HepG2 (cell line): ENCODE measurements around the gene ETV3L. TPM values are rescaled to one million over a fixed set of nuclear protein-coding genes. Genes with fewer than 3 reads are reported as not detected.

Experiments
- ATAC-seq: fragments of 200-7000 bp; cut with Tn5 transposase; 3 replicates; pipeline ENCODE4 v1.9.1; 2020; ENCODE audit warnings: mild to moderate bottlenecking, moderate library complexity
- BruUV-seq: library from RNA; stranded (reverse); fragments of 400-500 nt; replicated peaks from 2 replicates; lab custom pipeline; 2021; lab: Mats Ljungman, UMichigan
- CTCF ChIA-PET: fragments of 300-600 bp; formaldehyde crosslinking; extraction: SDS; loops from one replicate; lab custom pipeline; 2021; ENCODE audit warnings: low total read pairs, inconsistent platforms, low intra/inter-chr PET ratio; lab: Yijun Ruan, JAX
- POLR2A ChIA-PET: fragments of 350-600 bp; sonication (Branson Sonifier 250); formaldehyde crosslinking; loops from one replicate; lab custom pipeline; 2020; ENCODE audit warnings: antibody characterized with exemption, inconsistent platforms; lab: Yijun Ruan, JAX
- DNase-seq: peaks from one replicate; pipeline ENCODE4 v3.0.0-alpha.2; 2015; ENCODE audit warnings: low spot score
- FAIRE-seq: peaks from 3 replicates; lab custom pipeline; 2011; peaks lifted over from hg19 to GRCh38; lab: Jason Lieb, UNC
- H2AFZ ChIP-seq: one replicate; pipeline ENCODE4 v1.6.1; 2011; ENCODE audit warnings: low read length, inconsistent platforms
- H3K27ac ChIP-seq: fragments of 300-600 bp; 3 replicates; pipeline ENCODE4 v1.8.0; 2011; ENCODE audit warnings: mixed run types, mild to moderate bottlenecking, mixed read lengths, low read length, inconsistent platforms; ENCODE audit not compliant: insufficient read depth; ENCODE audit errors: extremely low read length
- H3K27me3 ChIP-seq, 2 experiments: fragments of 200-600 bp in 1 of 2; 2 replicates in 1 of 2; 3 replicates in 1 of 2; pipeline versions ENCODE4 v1.6.0 to v1.8.0; 2011; ENCODE audit warnings: low read length in 2 of 2, mild to moderate bottlenecking in 2 of 2, moderate library complexity in 2 of 2, inconsistent platforms in 1 of 2; ENCODE audit not compliant: insufficient read depth in 2 of 2, control insufficient read depth in 1 of 2
- H3K36me3 ChIP-seq, 2 experiments: fragments of 200-600 bp in 1 of 2; replicated peaks in 1 of 2; 2 replicates in 1 of 2; 3 replicates in 1 of 2; pipeline versions ENCODE4 v1.5.1 to v1.8.0; 2011; ENCODE audit warnings: low read length in 2 of 2, inconsistent platforms in 1 of 2; ENCODE audit not compliant: insufficient read depth in 2 of 2, control insufficient read depth in 1 of 2
- H3K4me1 ChIP-seq: 2 replicates; pipeline ENCODE4 v1.5.1; 2012; ENCODE audit warnings: low read length, inconsistent platforms; ENCODE audit not compliant: insufficient read depth
- H3K4me2 ChIP-seq: 2 replicates; pipeline ENCODE4 v1.6.0; 2011; ENCODE audit warnings: low read depth, low read length, inconsistent platforms
- H3K4me3 ChIP-seq, 3 experiments: fragments of 200-600 bp in 1 of 3; sonication (generic), shearing (Covaris generic) in 1 of 3; replicated peaks in 1 of 3; 2 replicates each; pipeline ENCODE4 v1.5.1; 2011 to 2016; ENCODE audit warnings: low read length in 3 of 3, inconsistent platforms in 2 of 3, low read depth in 2 of 3, mild to moderate bottlenecking in 2 of 3, control low read depth in 1 of 3, mixed read lengths in 1 of 3; ENCODE audit not compliant: insufficient read depth in 1 of 3
- H3K79me2 ChIP-seq: one replicate; pipeline ENCODE4 v1.6.1; 2011; ENCODE audit warnings: low read length, inconsistent platforms; ENCODE audit not compliant: insufficient read depth
- H3K9ac ChIP-seq: 2 replicates; pipeline ENCODE4 v1.6.0; 2011; ENCODE audit warnings: mild to moderate bottlenecking, low read depth, low read length, inconsistent platforms; ENCODE audit not compliant: insufficient read depth
- H3K9me3 ChIP-seq: 2 replicates; pipeline ENCODE4 v1.5.1; 2012; ENCODE audit warnings: mild to moderate bottlenecking, low read length
- H4K20me1 ChIP-seq: 2 replicates; pipeline ENCODE4 v1.6.0; 2011; ENCODE audit warnings: inconsistent platforms, mild to moderate bottlenecking, low read length, moderate library complexity; ENCODE audit not compliant: insufficient read depth
- CREB1 ChIP-seq, 2 experiments: fragments of 450-650 bp in 1 of 2; IDR thresholded peaks; 2 replicates each; pipeline ENCODE4 v1.6.1; 2016 to 2017; ENCODE audit warnings: control low read depth in 1 of 2, mild to moderate bottlenecking in 1 of 2, missing compliant biosample characterization in 1 of 2, missing genetic modification characterization in 1 of 2
- DDIT3 ChIP-seq: sonication (generic); formaldehyde crosslinking; IDR thresholded peaks from 2 replicates; pipeline ENCODE4 v1.4.0; 2020; ENCODE audit warnings: mild to moderate bottlenecking, missing genetic modification reagents
- XBP1 ChIP-seq: sonication (generic); formaldehyde crosslinking; IDR thresholded peaks from 2 replicates; pipeline ENCODE4 v1.5.0; 2020; ENCODE audit warnings: missing genetic modification reagents
- ZNF20 ChIP-seq: sonication (generic); formaldehyde crosslinking; IDR thresholded peaks from 2 replicates; pipeline ENCODE4 v1.4.0; 2020; ENCODE audit warnings: mild to moderate bottlenecking, moderate library complexity, missing genetic modification reagents
- ZNF274 ChIP-seq: sonication (generic); formaldehyde crosslinking; IDR thresholded peaks from 2 replicates; pipeline ENCODE4 v1.5.1; 2020; ENCODE audit warnings: mild to moderate bottlenecking, missing genetic modification reagents
- WGBS: methylation state at CpG from one replicate; pipeline ENCODE4 v1.1.6; 2017; ENCODE audit warnings: low lambda C conversion rate; 5-methylcytosine and 5-hydroxymethylcytosine counted together
- in situ Hi-C: cut with HindIII; loops from 2 replicates; pipeline ENCODE4 v1.10.0; 2017; ENCODE audit warnings: low pct_unique_long_range_greater_than_20kb; ENCODE audit not compliant: extremely low pct_ligation_motif_present
- intact Hi-C: fragments of 100-400 bp; cut with micrococcal nuclease; formaldehyde crosslinking; loops from one replicate; pipeline ENCODE4 v1.10.0; 2022; ENCODE audit not compliant: unreplicated experiment
- polyA plus RNA-seq, 8 experiments: library from polyadenylated mRNA; depleted of rRNA in 3 of 8; stranded (reverse) in 7 of 8; unstranded in 1 of 8; fragments of >200 nt; fragmentation: Illumina TruSeq in 4 of 8; extraction: Trizol in 4 of 8; gene quantifications; 2 replicates each; pipeline versions ENCODE4 v1.2.1 to v1.2.3, GENCODE V29; 2011 to 2016; ENCODE audit warnings: low read depth in 4 of 8, missing spikeins in 1 of 8, mixed read lengths in 1 of 8; ENCODE audit not compliant: insufficient read depth in 1 of 8
- total RNA-seq, 5 experiments: library from RNA; depleted of rRNA; stranded (reverse); fragments of >200 nt; fragmentation: Illumina TruSeq; extraction: Trizol; gene quantifications; 2 replicates each; pipeline ENCODE4 v1.2.3, GENCODE V29; 2016; ENCODE audit warnings: low read depth in 1 of 5
- TF ChIP-seq, protein P1 (sequence below): sonication (generic); IDR thresholded peaks from 2 replicates; pipeline ENCODE4 v1.6.1; 2016; ENCODE audit warnings: low read depth, borderline replicate concordance

Gene ETV3L
- total and polyA plus RNA-seq, 2 of the 13 experiments (the other 11 are each of a cell fraction or from before 2014, with no cell fraction given), result not detected

DNA sequence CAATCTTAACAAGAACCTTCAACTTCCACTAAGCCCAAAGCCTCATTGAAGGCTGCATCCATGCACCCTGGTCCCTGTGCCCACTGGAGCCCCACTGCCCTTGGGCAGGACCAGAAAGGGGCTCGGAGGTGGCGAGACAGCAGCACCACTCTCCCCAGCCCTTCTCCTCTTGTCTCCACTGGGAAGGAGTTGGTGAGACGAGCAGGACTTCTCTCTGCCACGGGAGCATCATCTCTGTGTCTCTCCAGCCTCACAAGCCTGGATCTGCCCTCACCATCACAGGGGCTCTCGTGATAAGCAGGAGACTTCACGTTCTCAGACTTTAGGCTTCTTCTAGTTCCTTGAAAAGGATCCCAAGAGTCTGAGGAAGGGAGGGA is 7.2 kb upstream of the ETV3L start:
- Histone ChIP-seq H4K20me1 (no peaks in the 10 kb centered on the region), H3K9me3 (no peaks in the 10 kb centered on the region), H3K27me3 (peaks cover 11 to 62% of the 10 kb centered on the region in 2 experiments; a peak in 4 of 5 replicates), H3K4me2 (peak overlapping the region; percentile 36), H2AFZ (no peak overlapping the region), H3K27ac (no peak overlapping the region), H3K36me3 (no peaks in the 10 kb centered on the region), H3K9ac (no peak overlapping the region), H3K4me1 (no peaks in the 10 kb centered on the region), H3K4me3 (no peak overlapping the region), H3K79me2 (no peaks in the 10 kb centered on the region)
- 0% methylated on average over 3 of the region's 6 CpGs for WGBS
- TF ChIP-seq XBP1 (CRISPR knock-in tag) (no peak), ZNF20 (no peak)
- intact Hi-C loops, result no loop called here
- ChIA-PET CTCF (no interaction called here), POLR2A (no interaction called here)
- ATAC-seq (no peak; the same call in 2 of the 3 replicates), DNase-seq (no peak), FAIRE-seq (no peak)
- in situ Hi-C loops, result no loop called here
- BruUV-seq, result no TSS peak

DNA sequence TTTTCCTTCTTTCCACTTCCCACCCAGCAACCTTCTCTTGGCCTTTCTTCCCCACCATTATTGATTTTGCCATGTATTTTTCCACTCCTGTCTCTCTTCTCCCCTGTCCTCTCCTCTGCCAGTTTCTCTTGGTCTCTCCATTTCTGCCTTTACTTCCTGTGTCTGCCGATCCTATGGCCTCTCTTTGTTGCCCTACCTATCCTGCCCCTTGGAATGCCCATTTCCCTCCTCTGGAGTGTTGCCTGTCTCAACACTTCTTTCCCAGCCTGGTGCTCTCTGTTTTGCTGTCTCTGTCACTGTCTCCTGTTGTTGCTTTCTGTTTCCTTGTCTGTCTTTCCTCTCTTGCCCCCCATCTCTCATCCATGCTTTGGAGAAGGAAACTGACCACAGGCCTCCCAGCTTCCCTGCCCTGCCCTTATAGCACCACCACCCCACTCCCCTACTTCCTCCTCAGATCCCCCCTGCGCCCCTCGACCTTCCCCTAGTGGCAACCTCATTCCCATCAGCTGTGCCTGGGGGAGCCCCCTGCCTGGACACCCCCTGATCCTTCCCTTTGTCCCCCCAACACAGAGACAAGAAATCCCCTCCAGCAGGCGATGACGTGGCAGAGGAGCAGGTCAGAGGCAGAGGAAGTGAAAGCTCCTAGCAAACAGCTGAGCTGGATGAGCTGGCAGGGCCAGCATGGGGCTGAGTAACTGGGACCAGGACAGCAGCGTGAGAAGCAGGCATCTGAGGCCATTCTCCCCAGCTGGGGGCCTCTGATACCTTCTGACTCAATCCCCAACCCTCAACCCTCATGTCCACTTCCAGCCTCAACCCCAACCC is 6.6 kb upstream of the ETV3L start:
- FAIRE-seq, result no peak
- peak; percentile 61; the same call in 2 of the 3 replicates for ATAC-seq
- H3K27ac ChIP-seq, result no peak overlapping the region
- intact Hi-C loops (no loop called here), in situ Hi-C loops (no loop called here)
- peaks cover 11 to 57% of the 10 kb centered on the region in 2 experiments; a peak in 4 of 5 replicates for H3K27me3 ChIP-seq
- BruUV-seq, result no TSS peak
- no peaks in the 10 kb centered on the region for H3K9me3 ChIP-seq
- H3K79me2 ChIP-seq, result no peaks in the 10 kb centered on the region
- TF ChIP-seq ZNF274 (CRISPR knock-in tag) (no peak), DDIT3 (CRISPR knock-in tag) (no peak), CREB1 (IDR thresholded peaks at IDR 0.05) (peak; percentile 72), CREB1 (CRISPR knock-in tag; IDR thresholded peaks at IDR 0.05) (no peak)
- TF ChIP-seq, protein P1, sequence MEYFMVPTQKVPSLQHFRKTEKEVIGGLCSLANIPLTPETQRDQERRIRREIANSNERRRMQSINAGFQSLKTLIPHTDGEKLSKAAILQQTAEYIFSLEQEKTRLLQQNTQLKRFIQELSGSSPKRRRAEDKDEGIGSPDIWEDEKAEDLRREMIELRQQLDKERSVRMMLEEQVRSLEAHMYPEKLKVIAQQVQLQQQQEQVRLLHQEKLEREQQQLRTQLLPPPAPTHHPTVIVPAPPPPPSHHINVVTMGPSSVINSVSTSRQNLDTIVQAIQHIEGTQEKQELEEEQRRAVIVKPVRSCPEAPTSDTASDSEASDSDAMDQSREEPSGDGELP, result peak; percentile 58; the same call in 1 of the 2 replicates
- CTCF ChIA-PET, result no interaction called here
- no peaks in the 10 kb centered on the region for H4K20me1 ChIP-seq
- DNase-seq, result no peak
- 0 out of 2 replicates have a peak overlapping the region, but pooled peaks have one; percentile 22 for H3K9ac ChIP-seq
- peak overlapping the region; percentile 36 for H3K4me2 ChIP-seq
- POLR2A ChIA-PET, result no interaction called here
- peak overlapping the region in 1 of 3 experiments; percentile 6; a peak in 1 of 6 replicates for H3K4me3 ChIP-seq
- H3K36me3 ChIP-seq, result no peaks in the 10 kb centered on the region
- H3K4me1 ChIP-seq, result no peaks in the 10 kb centered on the region
- 12% methylated on average over 5 of the region's 6 CpGs for WGBS
- no peak overlapping the region for H2AFZ ChIP-seq
